ENCODE data around the gene USP33. TPM values are rescaled to one million over a fixed set of nuclear protein-coding genes. Genes with fewer than 3 reads are reported as not detected.

The USP33 gene
- total RNA-seq, 1 experiment from 2014 or later: 51.5 TPM

DNA sequence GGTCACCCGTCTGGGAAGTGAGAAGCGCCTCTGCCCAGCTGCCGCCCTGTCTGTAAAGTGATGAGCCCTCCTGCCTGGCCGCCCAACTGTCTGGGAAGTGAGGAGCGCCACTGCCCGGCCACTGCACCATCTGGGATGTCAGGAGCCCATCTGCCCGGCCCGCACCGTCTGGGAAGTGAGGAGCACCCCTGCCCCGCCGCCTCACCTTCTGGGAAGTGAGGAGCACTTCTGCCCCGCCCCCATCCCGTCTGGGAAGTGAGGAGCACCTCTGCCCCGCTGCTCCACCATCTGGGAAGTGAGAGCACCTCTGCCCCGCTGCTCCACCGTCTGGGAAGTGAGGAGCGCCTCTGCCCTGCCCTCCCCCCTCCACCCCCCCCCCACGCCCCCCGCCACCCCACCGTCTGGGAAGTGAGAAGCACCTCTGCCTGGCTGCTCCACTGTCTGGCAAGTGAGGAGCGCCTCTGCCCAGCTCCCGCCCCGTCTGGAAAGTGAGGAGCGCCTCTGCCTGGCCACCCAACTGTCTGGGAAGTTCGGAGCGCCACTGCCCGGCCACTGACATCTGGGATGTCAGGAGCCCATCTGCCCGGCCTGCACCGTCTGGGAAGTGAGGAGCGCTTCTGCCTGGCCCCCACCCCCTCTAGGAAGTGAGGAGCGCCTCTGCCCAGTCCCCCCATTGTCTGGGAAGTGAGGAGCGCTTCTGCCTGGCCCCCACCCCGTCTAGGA lies 72.7 kb downstream of the USP33 start:
- no CpG with 5 or more reads among the region's 33 CpGs for WGBS (ENCODE audit: extremely low coverage, insufficient read length, low lambda C conversion rate)
- H2BK20ac ChIP-seq (ENCODE audit: low read depth, low read length, poor library complexity, severe bottlenecking): no peak overlapping the region
- H3K4me3 Mint-ChIP-seq: peak overlapping the region; percentile 78 to 81

More for the DNA sequence above, 72.7 kb downstream of the USP33 start:
- Histone ChIP-seq H3K18ac (ENCODE audit: insufficient read length, low read depth, low read length) (peak overlapping the region; percentile 75), H3T11ph (ENCODE audit: low read length) (no peak overlapping the region), H3K9ac (ENCODE audit: extremely low read depth, insufficient read length, low read length) (no peak overlapping the region), H2BK15ac (ENCODE audit: low read depth, low read length) (no peak overlapping the region), H4K5ac (ENCODE audit: insufficient read length, low read depth, low read length) (no peak overlapping the region), H2AFZ (ENCODE audit: low read length) (no peak overlapping the region), H3K27ac (ENCODE audit: insufficient read length, low read depth, low read length) (no peak overlapping the region), H2BK120ac (ENCODE audit: low read depth, low read length, poor library complexity, severe bottlenecking) (no peak overlapping the region), H2AK5ac (ENCODE audit: insufficient read length, low read length) (no peak overlapping the region), H3K23ac (ENCODE audit: insufficient read length, low read depth, low read length) (no peak overlapping the region), H3K9me3 (ENCODE audit: control insufficient read depth, low read depth, low read length) (no peaks in the 10 kb centered on the region), H2BK12ac (ENCODE audit: insufficient read length, low read depth, low read length) (no peak overlapping the region), H3K79me1 (ENCODE audit: insufficient read depth, low read depth, low read length, poor library complexity, severe bottlenecking) (no peaks in the 10 kb centered on the region), H4K91ac (ENCODE audit: insufficient read length, low read depth, low read length) (no peak overlapping the region), H3K14ac (ENCODE audit: insufficient read depth, low read length) (peak overlapping the region; percentile 83; the same call in 1 of the 2 replicates), H3K4ac (ENCODE audit: low read depth, low read length) (no peak overlapping the region), H3K4me2 (ENCODE audit: insufficient read depth, insufficient read length, low read length) (no peak overlapping the region), H3K27me3 (ENCODE audit: insufficient read depth, low read length) (no peaks in the 10 kb centered on the region), H3K4me1 (ENCODE audit: insufficient read depth, low read length) (no peaks in the 10 kb centered on the region), H2BK5ac (ENCODE audit: insufficient read length, low read length) (no peak overlapping the region), H4K20me1 (ENCODE audit: control insufficient read depth, insufficient read depth, insufficient read length) (no peaks in the 10 kb centered on the region), H3K56ac (ENCODE audit: insufficient read length, low read depth, low read length) (no peak overlapping the region), H3K79me2 (ENCODE audit: insufficient read depth, low read length) (no peaks in the 10 kb centered on the region; the same call in 1 of the 2 replicates), H3K23me2 (ENCODE audit: insufficient read length, low read depth, low read length, poor library complexity, severe bottlenecking) (peaks cover 9% of the 10 kb centered on the region), H4K8ac (replicated peaks; ENCODE audit: insufficient read length, low read depth, low read length) (no peak overlapping the region)
- Mint-ChIP-seq H3K9me3 (no peaks in the 10 kb centered on the region; a peak in 1 of 5 replicates), H3K4me1 (peaks cover 12% of the 10 kb centered on the region in 2 experiments), H3K36me3 (ENCODE audit: insufficient read depth in 1 of 3, low read depth in 3 of 3) (peaks cover 0 to 3% (median 1%) of the 10 kb centered on the region in 3 experiments; a peak in 3 of 7 replicates), H3K27ac (peak overlapping the region; percentile 75 to 96 (median 77); a peak in 5 of 7 replicates), H3K27me3 (ENCODE audit: low read depth) (no peaks in the 10 kb centered on the region)
- TF ChIP-seq, protein P1, sequence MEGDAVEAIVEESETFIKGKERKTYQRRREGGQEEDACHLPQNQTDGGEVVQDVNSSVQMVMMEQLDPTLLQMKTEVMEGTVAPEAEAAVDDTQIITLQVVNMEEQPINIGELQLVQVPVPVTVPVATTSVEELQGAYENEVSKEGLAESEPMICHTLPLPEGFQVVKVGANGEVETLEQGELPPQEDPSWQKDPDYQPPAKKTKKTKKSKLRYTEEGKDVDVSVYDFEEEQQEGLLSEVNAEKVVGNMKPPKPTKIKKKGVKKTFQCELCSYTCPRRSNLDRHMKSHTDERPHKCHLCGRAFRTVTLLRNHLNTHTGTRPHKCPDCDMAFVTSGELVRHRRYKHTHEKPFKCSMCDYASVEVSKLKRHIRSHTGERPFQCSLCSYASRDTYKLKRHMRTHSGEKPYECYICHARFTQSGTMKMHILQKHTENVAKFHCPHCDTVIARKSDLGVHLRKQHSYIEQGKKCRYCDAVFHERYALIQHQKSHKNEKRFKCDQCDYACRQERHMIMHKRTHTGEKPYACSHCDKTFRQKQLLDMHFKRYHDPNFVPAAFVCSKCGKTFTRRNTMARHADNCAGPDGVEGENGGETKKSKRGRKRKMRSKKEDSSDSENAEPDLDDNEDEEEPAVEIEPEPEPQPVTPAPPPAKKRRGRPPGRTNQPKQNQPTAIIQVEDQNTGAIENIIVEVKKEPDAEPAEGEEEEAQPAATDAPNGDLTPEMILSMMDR (conservative IDR thresholded peaks at IDR 0.05): no peak
- peak; percentile 72 for DNase-seq

Measured in H9 (cell line).